HEK293T (cell line): ENCODE data around the gene EXOC6B.

Experiments used
- CTCF ChIA-PET: fragments of 350-600 bp; formaldehyde crosslinking; extraction: SDS; loops from one replicate; lab custom pipeline; 2021; ENCODE audit warnings: antibody characterized with exemption, inconsistent platforms; lab: Yijun Ruan, JAX
- POLR2A ChIA-PET: fragments of 350-600 bp; formaldehyde crosslinking; extraction: SDS; loops from one replicate; lab custom pipeline; 2020; ENCODE audit warnings: antibody characterized with exemption, inconsistent platforms; lab: Yijun Ruan, JAX
- DNase-seq: peaks from one replicate; pipeline ENCODE4 v3.0.0; 2012; ENCODE audit warnings: mixed read lengths; ENCODE audit errors: extremely low spot score
- ARNT ChIP-seq: fragments of 450-650 bp; IDR thresholded peaks from 2 replicates; pipeline ENCODE4 v1.6.1; 2017; ENCODE audit warnings: mild to moderate bottlenecking
- BHLHE40 ChIP-seq: fragments of 450-650 bp; IDR thresholded peaks from 2 replicates; pipeline ENCODE4 v1.6.1; 2016; ENCODE audit warnings: mild to moderate bottlenecking, moderate library complexity, borderline replicate concordance
- CTBP1 ChIP-seq: fragments of 450-650 bp; IDR thresholded peaks from 2 replicates; pipeline ENCODE4 v1.6.1; 2016; ENCODE audit warnings: borderline replicate concordance
- ELF4 ChIP-seq: fragments of 450-650 bp; IDR thresholded peaks from 2 replicates; pipeline ENCODE4 v1.6.1; 2017; ENCODE audit warnings: antibody characterized with exemption
- FOXA1 ChIP-seq: fragments of 450-650 bp; IDR thresholded peaks from 2 replicates; pipeline ENCODE4 v1.6.1; 2016; ENCODE audit warnings: mild to moderate bottlenecking
- FOXK2 ChIP-seq: fragments of 450-650 bp; IDR thresholded peaks from 2 replicates; pipeline ENCODE4 v1.6.1; 2016; ENCODE audit warnings: mild to moderate bottlenecking
- FOXM1 ChIP-seq: fragments of 450-650 bp; IDR thresholded peaks from 2 replicates; pipeline ENCODE4 v1.6.1; 2017; ENCODE audit warnings: mild to moderate bottlenecking, borderline replicate concordance
- HDGF ChIP-seq: fragments of 450-650 bp; IDR thresholded peaks from 2 replicates; pipeline ENCODE4 v1.6.1; 2017; ENCODE audit warnings: antibody characterized with exemption, borderline replicate concordance
- L3MBTL2 ChIP-seq: fragments of 450-650 bp; conservative IDR thresholded peaks from 2 replicates; pipeline ENCODE4 v1.6.1; 2016; ENCODE audit warnings: mild to moderate bottlenecking
- LEF1 ChIP-seq: fragments of 450-650 bp; IDR thresholded peaks from 2 replicates; pipeline ENCODE4 v1.6.1; 2017; ENCODE audit warnings: mild to moderate bottlenecking, borderline replicate concordance
- NFRKB ChIP-seq: fragments of 450-650 bp; IDR thresholded peaks from 2 replicates; pipeline ENCODE4 v1.6.1; 2016; ENCODE audit warnings: mild to moderate bottlenecking, moderate library complexity
- SP1 ChIP-seq: fragments of 450-650 bp; IDR thresholded peaks from 2 replicates; pipeline ENCODE4 v1.6.1; 2017
- SUZ12 ChIP-seq: fragments of 450-650 bp; IDR thresholded peaks from 2 replicates; pipeline ENCODE4 v1.6.1; 2016; ENCODE audit warnings: mild to moderate bottlenecking
- TARDBP ChIP-seq: fragments of 450-650 bp; IDR thresholded peaks from 2 replicates; pipeline ENCODE4 v1.6.1; 2016
- ZNF384 ChIP-seq: fragments of 450-650 bp; IDR thresholded peaks from 2 replicates; pipeline ENCODE4 v1.6.1; 2016
- TF ChIP-seq, protein P1 (sequence below): fragments of 450-650 bp; IDR thresholded peaks from 2 replicates; pipeline ENCODE4 v1.6.1; 2016

The EXOC6B gene

DNA sequence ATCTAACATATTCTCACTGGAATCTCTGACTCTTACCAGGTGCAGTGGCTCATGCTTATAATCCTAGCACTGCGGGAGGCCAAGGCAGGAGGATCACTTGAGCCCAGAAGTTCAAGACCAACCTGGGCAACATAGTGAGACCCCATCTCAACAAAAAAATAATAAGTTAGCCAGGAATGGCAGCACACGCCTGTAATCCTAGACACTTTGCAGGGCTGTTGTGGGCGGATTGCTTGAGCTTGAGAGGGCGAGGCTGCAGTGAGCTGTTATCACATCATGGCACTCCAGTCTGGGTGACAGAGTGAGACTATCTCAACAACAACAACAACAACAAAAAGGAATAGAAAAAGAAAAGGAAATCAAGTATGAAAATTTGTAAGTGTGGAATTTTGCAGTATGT, 371.6 kb downstream of the EXOC6B start:
- DNase-seq: no peak
- CTCF ChIA-PET: no interaction called here
- TF ChIP-seq ZNF384 (no peak), ARNT (no peak), TARDBP (no peak), LEF1 (no peak), SUZ12 (no peak), L3MBTL2 (no peak), FOXA1 (no peak), SP1 (no peak), CTBP1 (no peak), FOXK2 (no peak), BHLHE40 (no peak), HDGF (no peak), NFRKB (no peak), FOXM1 (no peak), ELF4 (no peak)
- TF ChIP-seq, protein P1, sequence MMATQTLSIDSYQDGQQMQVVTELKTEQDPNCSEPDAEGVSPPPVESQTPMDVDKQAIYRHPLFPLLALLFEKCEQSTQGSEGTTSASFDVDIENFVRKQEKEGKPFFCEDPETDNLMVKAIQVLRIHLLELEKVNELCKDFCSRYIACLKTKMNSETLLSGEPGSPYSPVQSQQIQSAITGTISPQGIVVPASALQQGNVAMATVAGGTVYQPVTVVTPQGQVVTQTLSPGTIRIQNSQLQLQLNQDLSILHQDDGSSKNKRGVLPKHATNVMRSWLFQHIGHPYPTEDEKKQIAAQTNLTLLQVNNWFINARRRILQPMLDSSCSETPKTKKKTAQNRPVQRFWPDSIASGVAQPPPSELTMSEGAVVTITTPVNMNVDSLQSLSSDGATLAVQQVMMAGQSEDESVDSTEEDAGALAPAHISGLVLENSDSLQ: no peak
- POLR2A ChIA-PET: no interaction called here

DNA sequence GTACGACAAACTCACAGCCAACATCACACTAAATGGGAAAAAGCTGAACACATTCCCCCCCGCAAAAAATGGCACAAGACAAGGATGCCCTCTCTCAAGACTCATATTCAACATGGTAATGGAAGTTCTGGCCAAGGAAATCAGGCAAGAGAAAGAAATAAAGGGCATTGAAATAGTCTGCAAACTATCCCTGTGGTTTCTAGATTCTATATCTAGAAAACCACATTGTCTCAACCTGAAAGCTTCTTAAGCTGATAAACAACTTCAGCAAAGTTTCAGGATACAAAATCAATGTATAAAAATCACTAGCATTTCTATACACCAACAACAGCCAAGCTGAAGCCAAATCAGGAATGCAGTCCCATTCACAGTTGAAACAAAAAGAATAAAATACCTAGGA, 383.6 kb downstream of the EXOC6B start:
- DNase-seq: no peak
- TF ChIP-seq FOXA1 (no peak), SUZ12 (no peak), SP1 (no peak), ELF4 (no peak), FOXK2 (no peak), BHLHE40 (no peak), HDGF (no peak), TARDBP (no peak), L3MBTL2 (no peak), CTBP1 (no peak), ZNF384 (no peak), ARNT (no peak)
- TF ChIP-seq, protein P1: no peak
- ChIA-PET CTCF (no interaction called here), POLR2A (no interaction called here)

- no peak for TF ChIP-seq CTBP1
- DNase-seq: no peak
- POLR2A ChIA-PET: no interaction called here
- CTCF ChIA-PET: no interaction called here
Observed at GRCh38 chr2:72439892-72440291, 385.9 kb downstream of the EXOC6B start.

GRCh38 chr2:72438364-72438763, 387.5 kb downstream of the EXOC6B start:
- ChIA-PET POLR2A (no interaction called here), CTCF (no interaction called here)
- no peak for TF ChIP-seq HDGF
- no peak for TF ChIP-seq FOXM1
- no peak for TF ChIP-seq L3MBTL2
- no peak for TF ChIP-seq ARNT
- no peak for TF ChIP-seq CTBP1
- no peak for TF ChIP-seq ZNF384
- no peak for TF ChIP-seq FOXK2
- no peak for TF ChIP-seq SUZ12
- TF ChIP-seq, protein P1: no peak
- no peak for TF ChIP-seq FOXA1
- TF ChIP-seq ELF4: no peak
- TF ChIP-seq SP1: no peak
- TF ChIP-seq BHLHE40: no peak
- TF ChIP-seq LEF1: no peak
- no peak for DNase-seq

DNA sequence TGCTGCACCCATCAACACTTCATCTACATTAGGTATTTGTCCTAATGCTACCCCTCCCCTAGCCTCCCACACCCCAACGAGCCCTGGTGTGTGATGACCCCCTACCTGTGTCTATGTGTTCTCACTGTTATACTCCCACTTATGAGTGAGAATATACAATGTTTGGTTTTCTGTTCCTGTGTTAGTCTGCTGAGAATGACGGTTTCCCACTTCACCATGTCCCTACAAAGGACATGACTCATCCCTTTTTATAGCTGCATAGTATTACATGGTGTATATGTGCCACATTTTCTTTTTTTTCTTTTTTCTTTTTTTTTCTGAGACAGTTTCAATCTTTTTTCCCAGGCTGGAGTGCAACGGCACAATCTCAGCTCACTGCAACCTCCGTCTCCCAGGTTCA, 394.1 kb downstream of the EXOC6B start:
- POLR2A ChIA-PET: no interaction called here
- CTCF ChIA-PET: no interaction called here
- no peak for TF ChIP-seq ELF4
- no peak for TF ChIP-seq TARDBP
- no peak for TF ChIP-seq ARNT
- no peak for TF ChIP-seq BHLHE40
- no peak for TF ChIP-seq FOXK2
- TF ChIP-seq L3MBTL2: no peak
- no peak for TF ChIP-seq LEF1
- TF ChIP-seq NFRKB: no peak
- no peak for DNase-seq

DNA sequence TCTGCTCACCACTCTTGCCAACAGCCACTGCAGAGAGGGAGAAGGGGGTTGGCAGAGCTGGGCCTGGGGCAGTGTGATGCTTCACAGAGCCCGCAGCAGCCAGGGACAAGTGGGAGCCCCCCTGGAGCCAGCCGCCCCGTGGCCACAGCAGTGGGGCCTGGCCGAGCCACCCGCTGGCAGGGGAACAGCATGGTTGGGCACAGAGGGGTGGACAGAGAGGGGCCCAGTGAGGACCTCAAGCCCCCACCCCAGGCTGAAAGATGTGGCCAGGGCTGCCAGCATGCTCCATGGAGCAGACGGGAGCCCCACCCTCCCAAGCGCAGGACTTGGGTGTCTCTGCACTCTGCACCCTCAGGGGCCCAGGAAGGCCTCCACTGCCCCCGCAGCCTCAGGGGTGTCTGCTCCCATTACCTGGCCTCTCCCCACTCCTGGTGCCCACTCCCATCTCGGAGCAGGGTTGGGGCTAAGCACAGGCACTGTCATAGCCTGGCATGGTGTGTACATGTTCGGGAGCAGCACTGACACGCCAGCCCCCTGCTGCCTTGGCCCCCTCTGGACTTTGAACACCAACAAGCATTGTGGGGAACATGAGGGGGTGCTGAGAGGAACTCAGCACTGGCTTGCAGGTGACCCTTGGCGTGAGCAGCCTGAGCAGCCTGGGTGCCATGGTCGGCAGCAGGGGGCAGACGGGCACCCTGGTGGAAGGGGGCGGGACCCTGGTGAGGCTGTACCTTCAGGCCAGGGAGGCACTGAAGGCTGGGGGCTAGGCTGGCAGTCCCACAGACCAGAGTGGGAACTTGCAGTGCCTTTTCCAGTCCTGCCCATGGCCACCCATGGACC, 398.6 kb downstream of the EXOC6B start:
- ChIA-PET CTCF (no interaction called here), POLR2A (no interaction called here)
- TF ChIP-seq HDGF: no peak
- TF ChIP-seq FOXM1: no peak
- no peak for TF ChIP-seq CTBP1
- TF ChIP-seq FOXK2: no peak
- TF ChIP-seq BHLHE40: no peak
- TF ChIP-seq ARNT: no peak
- TF ChIP-seq TARDBP: no peak
- DNase-seq: no peak

DNA sequence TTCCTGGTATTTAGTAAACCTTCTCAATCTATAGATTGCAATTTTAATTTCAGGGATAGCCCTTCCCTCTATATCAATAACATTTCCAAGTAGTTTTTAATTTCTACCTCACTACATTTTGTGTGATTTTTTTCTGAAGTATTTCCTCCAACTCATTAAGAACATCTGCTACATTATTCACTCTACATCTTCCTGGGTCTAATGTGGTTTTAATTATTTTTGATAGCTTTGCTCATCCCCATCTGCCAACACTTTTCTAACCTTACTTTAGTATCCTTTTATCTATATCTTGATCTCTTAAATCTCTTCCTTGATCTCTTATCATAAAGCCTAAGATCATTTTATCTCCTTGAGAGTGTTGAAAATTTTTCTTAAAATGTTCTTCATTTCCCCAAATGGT, 399.8 kb downstream of the EXOC6B start:
- POLR2A ChIA-PET: no interaction called here
- DNase-seq: no peak
- CTCF ChIA-PET: no interaction called here
- TF ChIP-seq FOXM1: no peak
- TF ChIP-seq FOXK2: no peak
- TF ChIP-seq ARNT: no peak
- no peak for TF ChIP-seq BHLHE40
- TF ChIP-seq, protein P1: no peak
- TF ChIP-seq ELF4: no peak
- no peak for TF ChIP-seq LEF1
- TF ChIP-seq FOXA1: no peak
- no peak for TF ChIP-seq CTBP1
- TF ChIP-seq L3MBTL2: no peak
- TF ChIP-seq ZNF384: no peak
- TF ChIP-seq SP1: no peak
